ENCODE results near the gene ZBTB46. TPM values are rescaled to one million over a fixed set of nuclear protein-coding genes. Genes with fewer than 3 reads are reported as not detected.
A peak's percentile ranks its signal among the peaks of the same experiment; 100 is the strongest.

Gene ZBTB46
- total and polyA plus RNA-seq, 4 donors, result 0.79 to 12.1 (median 4.7) TPM

GRCh38 chr20:63742381-63743024, 88.6 kb downstream of the ZBTB46 start:
- TF ChIP-seq ZBTB33 (IDR thresholded peaks at IDR 0.05) (no peak), YY1 (IDR thresholded peaks at IDR 0.05) (no peak), JUND (IDR thresholded peaks at IDR 0.05) (no peak), FOXA1 (IDR thresholded peaks at IDR 0.05) (no peak), NR2F2 (IDR thresholded peaks at IDR 0.05) (no peak), TAF1 (conservative IDR thresholded peaks at IDR 0.05) (no peak), EGR1 (IDR thresholded peaks at IDR 0.05; ENCODE audit: low read depth in 2 of 2) (no peak), FOXA2 (IDR thresholded peaks at IDR 0.05) (no peak), ATF3 (IDR thresholded peaks at IDR 0.05) (no peak), GABPA (IDR thresholded peaks at IDR 0.05 in 1 of 2, conservative IDR thresholded peaks at IDR 0.05 in 1 of 2) (no peak), HNF4A (conservative IDR thresholded peaks at IDR 0.05) (no peak), MAX (IDR thresholded peaks at IDR 0.05) (no peak), CTCF (IDR thresholded peaks at IDR 0.05; ENCODE audit: low read depth, low read length, missing input control) (no peak), RAD21 (IDR thresholded peaks at IDR 0.05) (no peak), RXRA (IDR thresholded peaks at IDR 0.05) (no peak), REST (IDR thresholded peaks at IDR 0.05) (no peak), HNF4G (IDR thresholded peaks at IDR 0.05) (no peak)
- WGBS, result 44% methylated on average over 37 of the region's 37 CpGs
- H3K27me3 ChIP-seq (ENCODE audit: control insufficient read depth in 4 of 4, insufficient read depth in 4 of 4, low read length in 3 of 4), result no peaks in the 10 kb centered on the region

More at GRCh38 chr20:63742381-63743024, 88.6 kb downstream of the ZBTB46 start:
- Histone ChIP-seq H3K4me1 (ENCODE audit: control insufficient read depth in 4 of 4, insufficient read depth in 4 of 4, low read length in 3 of 4) (peaks cover 8 to 49% (median 36%) of the 10 kb centered on the region in 4 donors), H3K9me3 (ENCODE audit: control insufficient read depth in 4 of 4, low read length in 3 of 4) (no peaks in the 10 kb centered on the region), H3K27ac (ENCODE audit: low read depth in 1 of 2, low read length in 2 of 2) (no peak overlapping the region), H3K4me3 (ENCODE audit: low read depth in 1 of 3, low read length in 3 of 3) (no peak overlapping the region), H3K9ac (ENCODE audit: low read depth in 1 of 2, low read length in 2 of 2) (no peak overlapping the region), H3K36me3 (ENCODE audit: control insufficient read depth in 4 of 4, insufficient read depth in 3 of 4, low read depth in 1 of 4, low read length in 3 of 4) (no peaks in the 10 kb centered on the region)
- DNase-seq (ENCODE audit: low spot score), result peak; percentile 33
